Activated CD4-positive, CD25-positive, alpha-beta regulatory T cell (primary cell): ENCODE data around the gene BSG.
A peak's percentile ranks its signal among the peaks of the same experiment; 100 is the strongest.
"Not testable (repeated sequence)": the region's sequence is repeated elsewhere in the genome, so short reads cannot be mapped to it uniquely, and the experiment has no call there.

Source experiments
- DNase-seq, 4 experiments: peaks; one replicate each; lab custom pipeline; 2025; lab: John Stamatoyannopoulos, UW

BSG gene

DNA sequence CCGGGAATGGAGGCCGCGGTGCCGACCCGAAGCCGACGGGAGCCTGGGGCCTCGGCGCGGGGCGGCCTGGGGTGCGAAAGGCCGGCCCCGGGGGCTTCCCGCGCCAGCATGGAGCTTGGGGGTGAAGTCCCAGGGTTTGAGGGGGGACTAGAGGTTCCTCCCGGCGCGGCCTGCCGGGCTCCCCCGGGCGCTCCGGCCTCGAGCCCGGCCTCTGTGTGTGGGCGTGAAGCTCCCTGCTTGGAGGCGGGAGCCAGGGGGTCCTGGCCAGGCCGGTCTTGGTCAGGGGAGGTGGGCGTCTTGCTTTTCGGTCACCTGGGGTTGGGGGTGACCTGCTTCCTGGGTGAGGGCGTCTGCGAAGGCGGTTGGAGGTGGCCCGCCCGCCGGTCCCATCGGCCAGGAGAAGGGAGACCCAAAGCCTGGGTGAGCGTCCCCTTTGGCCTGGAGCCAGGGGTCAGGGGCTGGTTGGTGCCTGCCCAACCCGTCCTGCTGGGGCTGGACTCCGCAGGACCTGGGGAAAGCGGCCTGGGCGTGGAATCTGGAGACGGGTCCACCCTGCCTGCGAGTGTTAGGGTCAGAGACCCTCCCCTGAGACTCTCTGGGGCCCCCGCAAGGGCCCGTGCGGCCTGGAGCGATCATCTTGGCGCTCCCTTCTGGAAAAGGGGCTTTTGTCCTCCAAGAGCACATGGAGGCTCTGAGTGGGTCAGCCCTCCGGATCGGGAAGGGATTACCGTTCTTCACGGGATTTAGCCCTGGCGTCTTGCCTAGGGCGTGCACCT, 535 bp downstream of the BSG start:
- DNase-seq: no peak

DNA sequence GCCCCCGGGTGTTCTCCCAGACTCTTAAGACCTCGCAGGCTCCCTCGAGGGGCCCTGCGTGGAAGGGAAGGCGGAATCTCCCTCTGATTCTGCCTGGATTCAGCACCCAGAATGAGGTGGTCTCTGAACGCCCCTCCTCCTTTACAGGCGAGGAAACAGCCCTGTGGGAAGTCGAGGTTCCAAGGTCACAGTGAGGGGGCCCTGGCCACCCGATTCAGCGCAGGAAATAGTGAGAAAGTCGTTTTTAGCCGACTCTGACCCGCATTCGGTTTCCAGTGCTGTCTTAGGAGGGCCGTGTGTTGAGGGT, 1.1 kb downstream of the BSG start:
- no peak for DNase-seq

DNA sequence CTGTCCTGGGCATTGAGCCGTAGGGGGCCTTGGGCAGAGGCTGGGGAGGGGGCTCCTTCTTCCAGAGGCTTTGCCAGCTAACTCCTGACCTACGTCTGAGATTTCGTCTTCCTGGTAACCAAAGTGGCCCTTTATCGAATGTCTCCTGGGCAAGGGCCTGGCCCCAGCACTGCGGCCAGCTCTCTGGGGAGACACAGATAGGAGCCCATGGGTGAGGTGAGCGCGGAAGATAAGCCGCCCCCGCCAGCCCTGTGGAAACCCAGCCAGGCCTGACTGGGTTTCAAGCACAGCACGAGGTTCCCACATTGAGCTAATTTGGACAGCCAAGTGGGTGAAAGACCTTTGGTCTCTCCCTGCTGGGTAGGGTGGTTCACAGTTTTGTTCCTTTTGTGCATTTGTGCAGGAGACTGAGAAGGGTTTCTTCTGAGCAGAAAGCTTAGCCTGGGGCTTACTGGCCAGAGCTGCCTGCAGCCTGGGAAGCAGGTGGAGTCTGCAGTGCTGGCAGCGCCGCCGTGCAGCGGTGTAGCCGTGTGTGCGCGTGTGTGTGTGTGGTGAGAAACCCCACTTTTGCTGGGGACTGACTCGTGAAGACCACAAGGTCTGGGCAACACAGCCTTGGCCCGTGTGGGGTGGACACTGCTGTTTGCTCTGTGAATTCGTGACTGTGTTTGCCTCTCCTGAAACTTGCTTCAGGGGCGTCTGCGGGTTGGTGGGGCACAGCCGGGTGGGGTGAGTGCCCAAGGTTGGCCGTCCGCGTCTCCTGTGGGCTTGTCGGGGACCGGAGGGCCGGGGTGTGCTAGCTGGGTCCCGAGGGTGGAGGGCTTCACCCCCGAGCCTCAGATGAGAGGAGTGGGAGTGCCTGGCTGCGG, 2.5 kb downstream of the BSG start:
- no peak for DNase-seq

DNA sequence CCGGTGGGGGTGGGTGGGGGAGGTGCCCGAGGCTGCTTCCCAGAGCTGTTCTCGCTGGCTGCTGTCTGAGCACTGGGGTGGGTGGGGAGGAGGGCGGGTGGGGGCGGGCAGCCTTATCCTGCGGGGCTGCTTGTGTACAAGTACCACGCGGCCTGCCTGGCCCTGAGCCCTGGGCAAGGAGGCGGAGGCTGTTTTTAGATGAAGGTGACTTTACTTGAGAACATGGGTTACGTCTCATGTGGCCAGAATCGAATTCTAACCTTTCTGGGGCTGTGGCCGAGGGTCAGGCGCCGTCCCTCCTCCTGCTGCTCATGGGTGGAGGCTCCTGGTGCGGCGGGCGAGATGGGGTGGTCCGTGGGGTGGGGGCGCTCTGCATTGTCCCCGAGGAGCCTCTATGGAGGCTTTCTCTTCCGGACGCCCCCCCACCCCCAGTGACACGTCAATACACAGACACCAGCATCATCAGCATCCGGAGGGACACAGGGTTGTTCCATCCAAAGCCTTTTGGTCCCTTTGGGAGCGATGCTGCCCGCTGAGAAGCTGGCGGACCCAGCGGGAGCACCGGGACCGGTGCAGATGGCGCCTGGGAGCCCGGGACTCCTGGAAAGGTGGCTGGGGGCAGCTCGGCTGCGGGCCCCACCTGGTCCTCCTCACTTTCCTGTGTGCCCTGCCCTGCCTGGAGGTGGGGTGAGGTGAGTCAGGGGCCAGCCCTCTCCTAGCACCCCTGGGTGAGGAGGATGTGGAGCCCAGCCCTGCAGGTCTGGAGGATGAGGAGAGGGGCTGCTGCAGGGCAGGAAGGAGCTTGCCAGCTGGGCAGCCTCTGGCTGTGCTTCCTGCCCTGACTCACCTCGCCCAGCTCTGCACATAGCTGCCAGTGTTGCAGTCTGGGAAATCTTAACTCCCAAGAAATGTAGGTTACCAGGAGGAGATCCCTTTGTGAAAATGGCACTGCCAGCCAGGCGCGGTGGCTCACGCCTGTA, 3.4 kb downstream of the BSG start:
- DNase-seq: no peak

DNA sequence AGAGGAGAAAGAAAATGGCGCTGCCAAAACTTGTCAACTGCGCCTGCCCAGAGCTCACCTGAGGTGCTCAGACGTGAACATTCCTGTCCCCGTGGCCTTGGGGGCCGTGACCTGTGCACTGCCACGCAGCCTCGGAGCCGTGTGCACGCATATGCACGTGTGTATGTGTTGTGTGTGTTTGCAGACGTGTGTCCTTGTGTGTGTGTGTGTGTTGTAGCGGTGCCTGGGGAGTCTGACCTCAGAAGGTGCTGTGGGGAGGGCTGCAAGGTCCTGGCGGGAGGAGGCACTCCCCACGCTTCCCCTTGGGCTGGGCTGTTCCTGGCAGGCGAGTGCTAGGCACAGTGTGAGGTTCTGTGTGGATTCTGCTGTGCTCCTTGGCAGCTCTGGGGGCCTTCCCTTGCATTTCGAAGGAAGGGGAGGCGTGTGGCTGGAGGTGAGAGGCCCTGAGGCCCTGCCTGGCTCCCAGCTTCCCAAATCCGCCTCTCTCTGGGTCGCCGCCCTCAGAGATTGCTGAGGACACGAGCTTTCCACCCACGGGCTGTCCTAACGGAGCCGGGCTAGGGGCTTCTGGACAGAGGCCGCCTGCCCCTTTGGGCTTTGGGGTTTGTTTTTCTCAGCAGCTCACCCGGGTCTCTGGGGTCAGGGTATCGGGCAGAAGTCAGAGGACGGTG, 4.5 kb downstream of the BSG start:
- DNase-seq: no peak

DNA sequence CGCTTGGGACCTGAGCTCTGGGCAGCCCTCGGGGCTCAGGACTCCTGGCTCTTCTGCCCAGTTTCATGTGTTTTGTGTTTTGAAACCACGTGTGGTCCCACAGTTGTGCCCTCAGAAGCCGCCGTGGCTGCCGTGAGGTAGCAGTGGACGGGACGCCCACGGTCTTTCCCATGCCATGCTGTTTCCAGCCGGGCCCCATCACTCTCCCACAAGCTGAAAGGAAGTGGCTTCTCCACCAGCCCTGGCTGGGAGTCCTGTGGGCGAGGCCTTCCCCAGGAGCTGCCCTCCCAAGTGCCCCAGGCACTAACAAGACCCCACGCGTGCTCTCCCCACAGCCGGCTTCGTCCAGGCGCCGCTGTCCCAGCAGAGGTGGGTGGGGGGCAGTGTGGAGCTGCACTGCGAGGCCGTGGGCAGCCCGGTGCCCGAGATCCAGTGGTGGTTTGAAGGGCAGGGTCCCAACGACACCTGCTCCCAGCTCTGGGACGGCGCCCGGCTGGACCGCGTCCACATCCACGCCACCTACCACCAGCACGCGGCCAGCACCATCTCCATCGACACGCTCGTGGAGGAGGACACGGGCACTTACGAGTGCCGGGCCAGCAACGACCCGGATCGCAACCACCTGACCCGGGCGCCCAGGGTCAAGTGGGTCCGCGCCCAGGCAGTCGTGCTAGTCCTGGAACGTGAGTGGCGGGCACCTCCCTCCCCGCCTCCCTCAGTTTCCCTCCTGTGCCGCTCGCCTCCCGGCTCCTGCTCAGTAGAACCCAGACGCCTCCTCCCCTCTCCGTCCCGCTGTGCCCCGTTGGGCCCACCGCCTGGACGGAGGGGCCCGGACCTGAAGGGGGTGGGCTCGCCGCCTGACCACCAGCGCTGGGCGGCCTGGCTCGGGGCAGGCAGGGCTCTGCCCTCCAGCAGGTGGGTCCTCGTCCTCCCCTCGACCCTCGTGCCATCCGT, 5.3 kb downstream of the BSG start:
- DNase-seq: no peak

DNA sequence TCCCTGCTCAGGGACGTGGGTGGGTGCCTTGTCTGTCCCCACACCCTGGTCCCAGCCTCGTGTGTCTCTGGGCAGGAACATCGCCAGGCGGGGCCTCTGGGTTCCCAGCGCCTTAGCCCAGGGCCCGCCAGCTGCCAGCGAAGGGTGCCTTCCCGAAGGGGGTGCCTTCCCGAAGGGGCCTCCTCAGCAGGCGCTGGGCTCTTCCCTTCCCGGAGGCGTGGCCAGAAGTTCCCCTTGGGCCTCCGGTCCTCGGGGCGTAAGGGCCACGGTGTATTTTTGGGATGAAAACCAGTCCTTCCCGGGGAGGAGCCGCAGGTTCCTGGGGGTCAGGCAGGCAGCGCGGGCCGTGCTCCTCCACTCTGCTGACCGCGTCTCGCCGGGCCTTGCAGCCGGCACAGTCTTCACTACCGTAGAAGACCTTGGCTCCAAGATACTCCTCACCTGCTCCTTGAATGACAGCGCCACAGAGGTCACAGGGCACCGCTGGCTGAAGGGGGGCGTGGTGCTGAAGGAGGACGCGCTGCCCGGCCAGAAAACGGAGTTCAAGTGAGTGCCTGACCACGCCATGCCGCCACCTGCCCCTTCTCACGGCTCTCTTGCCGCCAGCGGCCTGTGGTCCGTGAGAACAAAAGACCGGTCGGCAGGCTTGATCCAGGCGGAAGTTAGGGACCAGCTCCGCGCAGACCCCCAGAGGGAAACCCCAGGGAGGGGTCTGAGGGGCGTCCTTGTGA, 6.9 kb downstream of the BSG start:
- no peak for DNase-seq

DNA sequence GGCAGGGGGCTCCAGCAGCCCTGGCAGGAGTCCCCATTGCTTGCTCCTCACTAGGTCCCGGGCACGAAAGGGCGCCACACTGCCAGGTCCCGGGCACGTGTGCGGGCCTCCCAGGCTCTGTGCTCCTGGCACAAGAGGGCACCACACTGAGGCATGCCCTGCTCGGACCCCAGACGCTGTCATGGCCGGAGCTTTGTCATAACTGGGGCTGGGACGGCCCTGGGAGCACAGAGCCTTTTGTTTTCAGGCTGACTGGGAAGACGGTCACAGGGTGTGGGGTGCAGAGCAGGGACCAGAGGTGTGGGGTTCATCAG, 7.4 kb downstream of the BSG start:
- no peak for DNase-seq

DNA sequence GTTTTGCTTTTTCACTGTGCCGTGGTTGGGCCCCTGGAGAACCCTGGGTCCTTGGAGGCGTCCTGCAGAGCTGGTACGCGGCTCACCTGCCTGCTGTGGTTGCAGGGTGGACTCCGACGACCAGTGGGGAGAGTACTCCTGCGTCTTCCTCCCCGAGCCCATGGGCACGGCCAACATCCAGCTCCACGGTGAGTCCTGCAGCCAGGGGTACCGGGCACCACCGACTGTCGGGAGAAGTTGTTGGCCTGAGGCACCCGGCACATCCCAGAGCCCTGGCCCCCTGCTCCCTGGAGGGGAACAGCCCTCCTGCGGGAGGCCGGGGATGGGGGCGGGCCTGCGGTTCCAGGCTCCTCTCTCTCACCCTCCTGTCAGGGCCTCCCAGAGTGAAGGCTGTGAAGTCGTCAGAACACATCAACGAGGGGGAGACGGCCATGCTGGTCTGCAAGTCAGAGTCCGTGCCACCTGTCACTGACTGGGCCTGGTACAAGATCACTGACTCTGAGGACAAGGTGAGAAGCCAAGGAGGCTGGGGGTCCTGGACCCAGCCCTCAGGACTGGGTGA, 8.0 kb downstream of the BSG start:
- no peak for DNase-seq

DNA sequence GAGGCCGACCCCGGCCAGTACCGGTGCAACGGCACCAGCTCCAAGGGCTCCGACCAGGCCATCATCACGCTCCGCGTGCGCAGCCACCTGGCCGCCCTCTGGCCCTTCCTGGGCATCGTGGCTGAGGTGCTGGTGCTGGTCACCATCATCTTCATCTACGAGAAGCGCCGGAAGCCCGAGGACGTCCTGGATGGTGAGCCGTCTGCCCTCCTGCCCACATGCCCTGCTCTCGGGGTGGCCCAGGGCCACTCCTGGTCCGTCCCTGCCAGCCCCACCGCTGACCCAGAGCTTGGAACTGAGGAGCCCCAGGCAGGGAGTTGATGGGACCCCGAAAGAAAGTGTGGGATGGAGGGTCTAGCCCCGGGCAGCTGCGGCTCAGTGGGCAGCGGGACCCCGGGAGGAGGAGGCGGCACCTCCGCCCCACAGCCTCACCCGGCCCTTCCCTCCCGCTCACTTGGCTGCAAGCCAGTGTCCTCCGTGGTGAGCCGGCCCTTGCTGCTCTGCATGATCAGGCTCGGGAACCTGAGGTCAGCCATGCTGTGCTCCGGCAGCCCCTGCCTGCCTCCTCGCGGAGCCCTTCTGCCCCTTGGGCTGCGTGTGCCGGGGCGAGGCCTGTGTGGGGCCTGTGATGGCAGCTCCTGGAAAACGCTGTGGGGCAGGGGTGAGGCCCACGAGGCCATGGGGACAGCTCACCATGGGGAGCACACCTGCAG, 9.2 kb downstream of the BSG start:
- no peak for DNase-seq

DNA sequence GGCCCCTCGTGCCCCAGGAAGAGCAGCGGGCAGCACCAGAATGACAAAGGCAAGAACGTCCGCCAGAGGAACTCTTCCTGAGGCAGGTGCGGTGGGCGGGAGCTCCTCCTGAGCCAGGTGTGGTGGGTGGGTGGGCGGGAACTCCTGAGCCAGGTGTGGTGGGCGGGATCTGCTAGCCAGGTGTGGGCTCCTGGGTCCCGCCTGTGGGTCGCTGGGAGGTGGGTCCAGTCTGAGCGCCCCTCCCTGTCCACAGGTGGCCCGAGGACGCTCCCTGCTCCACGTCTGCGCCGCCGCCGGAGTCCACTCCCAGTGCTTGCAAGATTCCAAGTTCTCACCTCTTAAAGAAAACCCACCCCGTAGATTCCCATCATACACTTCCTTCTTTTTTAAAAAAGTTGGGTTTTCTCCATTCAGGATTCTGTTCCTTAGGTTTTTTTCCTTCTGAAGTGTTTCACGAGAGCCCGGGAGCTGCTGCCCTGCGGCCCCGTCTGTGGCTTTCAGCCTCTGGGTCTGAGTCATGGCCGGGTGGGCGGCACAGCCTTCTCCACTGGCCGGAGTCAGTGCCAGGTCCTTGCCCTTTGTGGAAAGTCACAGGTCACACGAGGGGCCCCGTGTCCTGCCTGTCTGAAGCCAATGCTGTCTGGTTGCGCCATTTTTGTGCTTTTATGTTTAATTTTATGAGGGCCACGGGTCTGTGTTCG, 10.3 kb downstream of the BSG start:
- DNase-seq: no peak

DNA sequence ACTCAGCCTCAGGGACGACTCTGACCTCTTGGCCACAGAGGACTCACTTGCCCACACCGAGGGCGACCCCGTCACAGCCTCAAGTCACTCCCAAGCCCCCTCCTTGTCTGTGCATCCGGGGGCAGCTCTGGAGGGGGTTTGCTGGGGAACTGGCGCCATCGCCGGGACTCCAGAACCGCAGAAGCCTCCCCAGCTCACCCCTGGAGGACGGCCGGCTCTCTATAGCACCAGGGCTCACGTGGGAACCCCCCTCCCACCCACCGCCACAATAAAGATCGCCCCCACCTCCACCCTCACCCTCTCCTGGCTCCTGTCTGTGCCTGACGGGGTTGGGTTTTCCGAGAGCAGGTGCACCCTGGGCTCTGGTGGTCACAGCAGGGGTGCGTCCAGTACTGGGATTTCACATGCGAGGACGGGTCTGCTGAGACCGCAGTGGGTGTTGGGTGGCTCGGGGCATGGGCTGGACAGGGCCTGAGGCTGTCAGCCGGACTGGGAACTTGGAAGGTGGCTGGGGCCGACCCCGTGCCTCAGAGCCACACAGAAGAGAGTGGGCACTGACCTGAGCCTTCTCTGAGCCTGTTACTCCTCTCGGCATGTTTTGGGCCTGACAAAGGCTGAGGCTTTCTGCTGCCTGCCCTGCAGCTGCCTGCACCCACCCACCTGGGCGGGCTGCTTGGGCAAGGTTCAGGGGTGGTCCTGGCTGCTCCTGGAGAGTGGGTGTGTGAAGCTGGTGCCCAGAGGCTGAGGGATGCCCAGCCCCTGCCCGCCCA, 11.0 kb downstream of the BSG start:
- no peak for DNase-seq

DNA sequence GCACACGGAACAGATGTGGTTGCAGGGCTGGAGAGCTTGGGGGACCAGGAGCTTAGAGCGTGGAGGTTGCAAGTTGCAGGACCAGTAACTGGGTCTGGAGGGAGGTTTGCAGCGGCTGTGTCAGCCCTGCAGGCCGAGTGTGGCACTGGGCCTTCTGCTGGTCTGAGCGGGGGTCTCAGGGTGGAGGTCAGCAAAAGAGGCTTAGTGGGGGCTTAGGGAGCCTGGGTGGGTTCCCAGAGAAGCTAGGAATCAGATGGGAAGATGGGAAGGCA, 11.5 kb downstream of the BSG start:
- DNase-seq: no peak

DNA sequence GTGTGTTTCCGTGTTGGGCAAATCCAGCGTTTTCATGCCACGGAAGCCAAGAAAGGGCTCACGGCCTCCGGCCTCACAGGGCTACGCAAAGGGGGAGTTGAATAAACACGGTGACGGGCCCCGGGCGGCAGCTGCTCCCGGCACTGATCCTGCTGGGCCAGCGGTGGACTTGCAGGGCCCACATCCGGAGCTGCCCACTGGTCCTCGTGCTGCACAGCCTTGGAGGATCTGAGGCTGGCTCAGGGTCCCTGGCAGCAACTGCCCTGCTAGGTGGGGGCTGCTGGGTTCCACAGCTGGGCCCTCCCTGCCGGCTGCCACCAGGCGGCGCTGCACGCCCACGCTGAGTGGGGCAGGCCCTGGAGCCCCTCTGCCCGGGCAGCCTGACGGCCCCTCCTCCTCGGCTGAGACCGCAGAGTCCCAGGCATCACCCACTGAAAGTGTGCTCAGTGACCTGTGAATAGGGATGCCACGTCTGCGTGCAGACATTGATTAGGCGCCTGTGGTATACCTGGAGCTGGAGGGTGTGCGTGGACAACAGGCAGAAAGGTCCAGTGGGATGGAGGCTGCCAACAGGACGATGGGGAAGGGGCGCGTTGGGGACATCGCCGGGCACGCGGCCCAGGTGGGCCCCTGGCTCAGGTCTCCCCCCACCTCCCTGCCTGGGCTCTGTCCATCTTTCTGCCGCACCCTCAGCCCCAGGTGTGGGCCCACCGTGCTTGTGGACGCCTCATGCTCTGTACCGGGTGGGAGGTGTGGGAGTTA, 12.0 kb downstream of the BSG start:
- DNase-seq: peak; percentile 22 to 60 (median 56)

DNA sequence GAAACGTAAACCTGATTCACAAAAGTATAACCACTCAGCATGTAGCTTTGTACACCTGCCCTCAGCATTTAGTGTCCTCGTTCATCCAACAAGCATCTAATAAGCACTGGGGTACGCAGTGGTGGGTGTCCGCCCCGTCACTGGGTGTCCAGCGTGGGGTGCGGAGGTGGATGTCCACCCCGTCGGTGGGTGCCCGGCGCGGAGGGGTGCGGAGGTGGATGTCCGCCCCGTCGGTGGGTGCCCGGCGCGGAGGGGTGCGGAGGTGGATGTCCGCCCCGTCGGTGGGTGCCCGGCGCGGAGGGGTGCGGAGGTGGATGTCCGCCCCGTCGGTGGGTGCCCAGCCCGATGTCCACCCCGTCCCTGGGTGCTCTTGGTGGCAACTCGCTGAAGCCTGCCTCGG, 12.8 kb downstream of the BSG start:
- not testable (repeated sequence) for DNase-seq

DNA sequence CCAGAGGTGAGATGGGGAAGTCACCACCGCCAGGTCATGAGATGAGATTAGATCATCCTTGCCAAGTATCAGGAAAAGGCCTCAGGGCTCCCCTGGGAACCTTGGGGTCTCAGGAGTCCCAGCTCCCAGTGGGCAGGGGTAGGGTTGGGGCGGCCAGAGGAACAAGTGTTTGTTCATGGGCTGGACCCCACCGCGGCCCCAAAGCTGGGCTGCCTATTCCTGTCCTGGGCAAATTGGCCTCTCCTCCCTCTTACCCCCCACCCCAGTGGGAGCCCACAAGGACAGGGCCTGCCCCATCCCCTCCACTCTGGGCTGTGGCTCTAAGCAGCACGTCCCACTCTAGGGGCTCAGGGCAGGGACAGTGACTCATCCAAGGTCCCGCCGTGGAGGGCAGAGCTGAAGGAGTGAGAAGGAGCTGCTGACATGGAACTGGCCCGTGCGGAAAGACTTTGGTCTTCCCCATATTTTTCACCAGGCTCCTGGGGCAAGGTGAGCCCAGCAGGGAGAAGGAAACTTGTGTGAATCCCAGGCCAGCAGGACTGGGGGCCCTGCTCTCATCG, 13.2 kb downstream of the BSG start:
- no peak for DNase-seq
